Fibroblast of lung (primary cell): ENCODE data around the gene OR52I1. TPM values are rescaled to one million over a fixed set of nuclear protein-coding genes. Genes with fewer than 3 reads are reported as not detected.

ENCODE experiments used
- DNase-seq, 2 donors: peaks; one replicate each; pipeline versions ENCODE4 v3.0.0 to v3.0.0-alpha.2; 2010; ENCODE audit warnings: low read depth in 2 of 2
- H2AFZ ChIP-seq: 2 replicates; pipeline ENCODE4 v1.5.1; 2012; ENCODE audit warnings: low read length, control low read depth, inconsistent platforms
- H3K27ac ChIP-seq: 2 replicates; pipeline ENCODE4 v1.5.1; 2011; ENCODE audit warnings: low read length, control low read depth; ENCODE audit not compliant: insufficient read depth
- H3K27me3 ChIP-seq: 2 replicates; pipeline ENCODE4 v1.5.1; 2011; ENCODE audit warnings: mild to moderate bottlenecking, low read length; ENCODE audit not compliant: control insufficient read depth, insufficient read depth
- H3K36me3 ChIP-seq: 2 replicates; pipeline ENCODE4 v1.5.1; 2011; ENCODE audit warnings: low read length; ENCODE audit not compliant: control insufficient read depth, insufficient read depth
- H3K4me1 ChIP-seq: 2 replicates; pipeline ENCODE4 v1.5.1; 2011; ENCODE audit warnings: low read length; ENCODE audit not compliant: control insufficient read depth, insufficient read depth; ENCODE audit errors: extremely low read depth
- H3K4me2 ChIP-seq: 2 replicates; pipeline ENCODE4 v1.5.1; 2011; ENCODE audit warnings: low read length, control low read depth; ENCODE audit not compliant: insufficient read depth; ENCODE audit errors: extremely low read depth
- H3K4me3 ChIP-seq, 4 experiments: fragments of 200-600 bp in 1 of 4; sonication (generic) in 1 of 4; replicated peaks in 1 of 4; 2 replicates each; pipeline ENCODE4 v1.5.1; 2011 to 2016; ENCODE audit warnings: low read length in 4 of 4, low read depth in 3 of 4, mild to moderate bottlenecking in 3 of 4, control low read depth in 2 of 4, inconsistent platforms in 1 of 4, mixed read lengths in 1 of 4; ENCODE audit not compliant: insufficient read depth in 1 of 4; ENCODE audit errors: control extremely low read depth in 1 of 4
- H3K79me2 ChIP-seq: 2 replicates; pipeline ENCODE4 v1.5.1; 2012; ENCODE audit warnings: mild to moderate bottlenecking, low read length, inconsistent platforms; ENCODE audit not compliant: control insufficient read depth, insufficient read depth
- H3K9ac ChIP-seq: 2 replicates; pipeline ENCODE4 v1.5.1; 2011; ENCODE audit warnings: mild to moderate bottlenecking, low read length, control low read depth; ENCODE audit not compliant: insufficient read depth
- H3K9me3 ChIP-seq: 2 replicates; pipeline ENCODE4 v1.5.1; 2012; ENCODE audit warnings: low read depth, low read length; ENCODE audit not compliant: control insufficient read depth, insufficient read depth
- H4K20me1 ChIP-seq: 2 replicates; pipeline ENCODE4 v1.5.1; 2011; ENCODE audit warnings: low read length; ENCODE audit not compliant: control insufficient read depth, insufficient read depth; ENCODE audit errors: extremely low read depth
- EZH2 ChIP-seq: IDR thresholded peaks from 2 replicates; pipeline ENCODE4 v1.5.1; 2012; ENCODE audit warnings: low read length, control low read depth, mild to moderate bottlenecking; ENCODE audit errors: missing control alignments
- polyA plus RNA-seq, 2 donors: library from polyadenylated mRNA; depleted of rRNA in 1 of 2; stranded (reverse) in 1 of 2; unstranded in 1 of 2; fragments of >200 nt; gene quantifications; 2 replicates each; pipeline ENCODE4 v1.2.1, GENCODE V29; 2011 to 2012; ENCODE audit warnings: missing spikeins in 1 of 2
- total RNA-seq: library from RNA; depleted of rRNA; stranded (reverse); fragments of >200 nt; gene quantifications from 2 replicates; pipeline ENCODE4 v1.2.1, GENCODE V29; 2014
- TF ChIP-seq, protein P1 (sequence below), 2 donors: IDR thresholded peaks in 1 of 2; conservative IDR thresholded peaks in 1 of 2; 1 replicate in 1 of 2; 2 replicates in 1 of 2; pipeline ENCODE4 v1.5.1; 2011 to 2012; ENCODE audit warnings: low read length in 2 of 2, control low read depth in 1 of 2, inconsistent platforms in 1 of 2, low read depth in 1 of 2, mild to moderate bottlenecking in 1 of 2

The OR52I1 gene
- total and polyA plus RNA-seq, 2 donors (not counting 1 experiment from before 2014, with no cell fraction given), result not detected

GRCh38 chr11:4636136-4636535 lies 42.3 kb downstream of the OR52I1 start:
- no peak overlapping the region for H3K27ac ChIP-seq
- TF ChIP-seq, protein P1, sequence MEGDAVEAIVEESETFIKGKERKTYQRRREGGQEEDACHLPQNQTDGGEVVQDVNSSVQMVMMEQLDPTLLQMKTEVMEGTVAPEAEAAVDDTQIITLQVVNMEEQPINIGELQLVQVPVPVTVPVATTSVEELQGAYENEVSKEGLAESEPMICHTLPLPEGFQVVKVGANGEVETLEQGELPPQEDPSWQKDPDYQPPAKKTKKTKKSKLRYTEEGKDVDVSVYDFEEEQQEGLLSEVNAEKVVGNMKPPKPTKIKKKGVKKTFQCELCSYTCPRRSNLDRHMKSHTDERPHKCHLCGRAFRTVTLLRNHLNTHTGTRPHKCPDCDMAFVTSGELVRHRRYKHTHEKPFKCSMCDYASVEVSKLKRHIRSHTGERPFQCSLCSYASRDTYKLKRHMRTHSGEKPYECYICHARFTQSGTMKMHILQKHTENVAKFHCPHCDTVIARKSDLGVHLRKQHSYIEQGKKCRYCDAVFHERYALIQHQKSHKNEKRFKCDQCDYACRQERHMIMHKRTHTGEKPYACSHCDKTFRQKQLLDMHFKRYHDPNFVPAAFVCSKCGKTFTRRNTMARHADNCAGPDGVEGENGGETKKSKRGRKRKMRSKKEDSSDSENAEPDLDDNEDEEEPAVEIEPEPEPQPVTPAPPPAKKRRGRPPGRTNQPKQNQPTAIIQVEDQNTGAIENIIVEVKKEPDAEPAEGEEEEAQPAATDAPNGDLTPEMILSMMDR (conservative IDR thresholded peaks at IDR 0.05 in 1 of 2, IDR thresholded peaks at IDR 0.05 in 1 of 2; ENCODE audit: low read depth in 1 of 2, low read length in 2 of 2), result no peak
- no peak for TF ChIP-seq EZH2
- H3K9me3 ChIP-seq, result no peaks in the 10 kb centered on the region
- no peak overlapping the region for H3K4me3 ChIP-seq
- no peaks in the 10 kb centered on the region for H3K36me3 ChIP-seq
- H3K4me2 ChIP-seq, result no peak overlapping the region
- no peak overlapping the region for H2AFZ ChIP-seq
- H3K79me2 ChIP-seq, result no peaks in the 10 kb centered on the region
- H3K4me1 ChIP-seq, result no peaks in the 10 kb centered on the region
- no peaks in the 10 kb centered on the region for H4K20me1 ChIP-seq
- DNase-seq, result no peak
- H3K27me3 ChIP-seq, result no peaks in the 10 kb centered on the region
- H3K9ac ChIP-seq, result no peak overlapping the region

GRCh38 chr11:4636962-4637661 lies 43.3 kb downstream of the OR52I1 start, which contains the start of gene OR51D1:
Gene OR51D1, plus strand, starts transcription at chr11:4637477. Its CDS starts 2,314 bp downstream, at chr11:4639791.
- peak; percentile 37 to 59 for DNase-seq
- no peaks in the 10 kb centered on the region for H3K4me1 ChIP-seq
- no peaks in the 10 kb centered on the region for H4K20me1 ChIP-seq
- peak within 1 kb of the TSS; percentile 11 for H3K4me2 ChIP-seq
- no peaks in the 10 kb centered on the region for H3K79me2 ChIP-seq
- TF ChIP-seq, protein P1 (conservative IDR thresholded peaks at IDR 0.05 in 1 of 2, IDR thresholded peaks at IDR 0.05 in 1 of 2; ENCODE audit: low read depth in 1 of 2, low read length in 2 of 2), result peak; percentile 96
- TF ChIP-seq EZH2, result no peak
- H3K27ac ChIP-seq, result no peak within 1 kb of the TSS
- H3K9ac ChIP-seq, result no peak within 1 kb of the TSS
- H3K36me3 ChIP-seq, result no peaks in the 10 kb centered on the region
- H3K9me3 ChIP-seq, result no peaks in the 10 kb centered on the region
- peak within 1 kb of the TSS; percentile 6 for H2AFZ ChIP-seq
- no peak within 1 kb of the TSS for H3K4me3 ChIP-seq
- H3K27me3 ChIP-seq, result no peaks in the 10 kb centered on the region

DNA sequence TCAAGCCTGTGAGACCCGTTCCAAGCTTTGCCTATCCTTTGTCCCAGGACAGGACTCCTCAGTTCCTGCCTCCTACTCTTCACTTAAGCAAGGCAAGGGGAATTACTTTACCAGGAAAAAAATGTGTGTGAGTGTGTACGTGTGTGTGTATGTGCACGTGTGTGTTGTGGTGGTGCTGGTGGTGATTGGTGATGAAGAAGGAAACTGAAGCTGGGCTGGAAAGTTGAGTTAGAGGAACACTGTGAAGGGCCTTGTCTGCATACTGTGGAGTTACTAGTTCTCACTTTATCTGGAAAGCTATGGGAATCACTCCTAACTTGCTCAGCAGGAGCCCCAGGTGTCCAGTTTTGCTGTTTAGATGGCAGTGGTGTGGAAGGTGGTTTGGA lies 43.8 kb downstream of the OR52I1 start:
- Histone ChIP-seq H3K9me3 (no peaks in the 10 kb centered on the region), H3K9ac (no peak overlapping the region), H3K27ac (no peak overlapping the region), H3K4me3 (no peak overlapping the region), H3K27me3 (no peaks in the 10 kb centered on the region), H3K4me2 (no peak overlapping the region), H4K20me1 (no peaks in the 10 kb centered on the region), H2AFZ (no peak overlapping the region), H3K79me2 (no peaks in the 10 kb centered on the region), H3K4me1 (no peaks in the 10 kb centered on the region), H3K36me3 (no peaks in the 10 kb centered on the region)
- DNase-seq, result no peak
- TF ChIP-seq EZH2, result no peak
